GM12878 (cell line): ENCODE data around the gene OSBPL5.

Experiments used
- BCLAF1 ChIP-seq: fragments of 450-650 bp; IDR thresholded peaks from 2 replicates; pipeline ENCODE4 v1.6.1; 2017; ENCODE audit warnings: antibody characterized with exemption, mild to moderate bottlenecking, moderate library complexity
- POLR2A ChIP-seq: IDR thresholded peaks from 2 replicates; pipeline ENCODE4 v1.6.1; 2011; ENCODE audit warnings: low read depth, mild to moderate bottlenecking, low read length

DNA sequence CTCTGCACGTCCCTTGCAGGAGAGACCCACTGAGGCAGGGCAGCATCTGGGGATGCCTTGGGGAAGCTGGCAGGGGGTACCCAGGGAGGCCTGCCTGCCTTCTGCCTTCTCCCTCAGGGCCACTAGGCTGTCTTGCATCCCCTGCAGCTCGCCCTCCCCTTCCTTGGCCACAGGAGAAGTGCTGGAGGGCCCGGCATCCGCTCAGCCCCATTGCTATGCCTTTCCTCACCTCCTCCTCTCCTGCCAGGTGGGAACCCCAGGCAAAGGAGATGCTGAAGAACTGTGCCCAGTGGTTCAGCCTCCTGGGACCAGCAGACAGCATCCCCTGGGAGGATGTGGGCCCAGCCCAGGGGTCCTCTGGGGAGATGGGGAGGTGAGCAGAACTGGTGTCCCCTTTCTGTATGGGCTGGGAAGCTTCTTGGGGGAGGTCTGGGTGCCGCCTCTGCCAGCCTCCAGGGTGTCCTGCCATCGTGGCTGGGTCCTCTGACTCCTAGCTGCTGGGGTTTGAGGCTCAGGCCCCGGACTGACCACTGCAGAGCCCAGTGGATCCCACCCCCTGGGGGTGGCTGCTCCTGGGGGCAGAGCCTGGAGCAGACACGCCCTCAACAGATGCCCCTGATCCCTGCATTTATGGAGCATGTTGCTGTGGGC lies 32.9 kb upstream of the OSBPL5 start:
- TF ChIP-seq POLR2A (no peak), BCLAF1 (no peak)
